ENCODE data around the gene CDH23. TPM values are rescaled to one million over a fixed set of nuclear protein-coding genes. Genes with fewer than 3 reads are reported as not detected.

The CDH23 gene
- total RNA-seq, 1 donor from 2014 or later = not detected

DNA sequence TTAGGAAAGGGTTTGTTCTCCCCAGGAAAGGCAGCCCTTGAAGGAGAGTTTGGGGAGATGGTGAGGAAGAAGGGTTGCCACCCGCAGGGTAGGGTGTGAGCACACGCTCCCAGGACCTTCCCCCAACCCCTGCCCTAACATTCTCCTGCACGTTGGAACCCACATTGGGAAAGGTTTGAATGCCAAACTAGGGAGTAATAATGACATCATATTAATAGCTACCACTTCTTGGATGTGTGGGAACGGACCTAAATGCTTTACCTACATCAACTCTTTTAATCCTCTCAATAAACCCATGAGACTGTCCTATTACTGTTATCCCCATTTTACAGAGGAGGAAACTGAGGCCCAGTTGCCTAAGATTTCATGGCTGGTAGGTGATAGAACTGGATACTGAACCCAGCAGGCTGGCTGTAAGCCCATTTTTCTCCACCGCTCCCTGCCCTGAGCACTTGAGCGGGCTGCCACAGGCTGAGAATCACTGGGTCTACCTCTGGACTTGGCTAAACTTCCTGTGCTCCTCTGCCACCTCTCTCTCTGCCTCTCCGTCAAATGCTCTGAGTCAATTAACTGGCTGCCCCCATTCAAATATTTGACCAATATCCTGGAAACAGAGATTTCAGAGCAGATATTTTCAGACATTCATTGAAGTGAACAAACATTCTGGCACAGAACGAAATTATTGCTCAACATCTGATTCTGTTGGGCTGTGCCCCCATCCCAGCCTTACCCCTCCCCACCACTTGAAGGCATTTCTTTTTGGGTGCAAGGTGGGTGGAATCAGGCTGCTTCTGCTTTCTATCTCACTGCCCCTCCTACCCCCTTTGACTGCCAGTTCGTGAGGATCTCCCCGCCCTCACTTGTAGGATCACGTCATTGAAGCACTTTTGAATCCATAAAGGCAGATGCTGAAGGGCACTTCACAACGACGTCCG lies 193.2 kb downstream of the CDH23 start:
- no peak for DNase-seq (ENCODE audit: low spot score)
- no peaks in the 10 kb centered on the region for H3K9me3 Mint-ChIP-seq (ENCODE audit: low read depth)
- H3K4me3 Mint-ChIP-seq (ENCODE audit: unreplicated experiment) = no peak overlapping the region
- no peaks in the 10 kb centered on the region for H3K36me3 Mint-ChIP-seq (ENCODE audit: low read depth)
- peaks cover 19% of the 10 kb centered on the region for H3K27me3 Mint-ChIP-seq (ENCODE audit: low read depth)
- H3K27ac Mint-ChIP-seq (ENCODE audit: unreplicated experiment) = no peak overlapping the region
- H3K4me1 Mint-ChIP-seq (ENCODE audit: low read depth) = peaks cover 4% of the 10 kb centered on the region
- TF ChIP-seq, protein P1, sequence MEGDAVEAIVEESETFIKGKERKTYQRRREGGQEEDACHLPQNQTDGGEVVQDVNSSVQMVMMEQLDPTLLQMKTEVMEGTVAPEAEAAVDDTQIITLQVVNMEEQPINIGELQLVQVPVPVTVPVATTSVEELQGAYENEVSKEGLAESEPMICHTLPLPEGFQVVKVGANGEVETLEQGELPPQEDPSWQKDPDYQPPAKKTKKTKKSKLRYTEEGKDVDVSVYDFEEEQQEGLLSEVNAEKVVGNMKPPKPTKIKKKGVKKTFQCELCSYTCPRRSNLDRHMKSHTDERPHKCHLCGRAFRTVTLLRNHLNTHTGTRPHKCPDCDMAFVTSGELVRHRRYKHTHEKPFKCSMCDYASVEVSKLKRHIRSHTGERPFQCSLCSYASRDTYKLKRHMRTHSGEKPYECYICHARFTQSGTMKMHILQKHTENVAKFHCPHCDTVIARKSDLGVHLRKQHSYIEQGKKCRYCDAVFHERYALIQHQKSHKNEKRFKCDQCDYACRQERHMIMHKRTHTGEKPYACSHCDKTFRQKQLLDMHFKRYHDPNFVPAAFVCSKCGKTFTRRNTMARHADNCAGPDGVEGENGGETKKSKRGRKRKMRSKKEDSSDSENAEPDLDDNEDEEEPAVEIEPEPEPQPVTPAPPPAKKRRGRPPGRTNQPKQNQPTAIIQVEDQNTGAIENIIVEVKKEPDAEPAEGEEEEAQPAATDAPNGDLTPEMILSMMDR (IDR thresholded peaks at IDR 0.05) = no peak

DNA sequence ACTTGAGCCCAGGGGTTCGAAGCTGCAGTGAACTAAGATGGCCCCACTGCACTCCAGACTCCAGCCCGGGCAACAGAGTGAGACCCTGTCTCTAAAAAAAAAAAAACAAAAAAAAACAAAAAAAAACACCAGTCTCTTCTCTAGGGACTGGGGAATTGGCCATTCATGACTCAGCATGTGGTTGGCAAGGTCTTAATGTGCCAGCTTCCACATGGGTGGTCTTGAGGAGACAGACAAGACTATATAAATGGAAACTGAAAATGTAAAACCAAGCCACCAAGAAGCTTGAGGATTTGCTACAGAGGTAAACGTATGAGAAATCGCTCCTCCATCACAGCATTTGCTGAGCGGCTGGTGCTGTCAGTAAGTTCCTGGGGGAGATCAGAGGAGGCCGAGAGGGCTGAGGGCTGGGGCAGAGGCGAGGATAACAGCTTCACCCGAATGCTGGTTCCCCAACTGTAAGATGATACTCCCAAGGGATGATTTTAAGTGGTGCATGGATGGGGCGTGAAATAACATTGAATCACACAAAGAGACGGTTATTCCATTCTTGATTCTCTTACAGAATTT lies 194.1 kb downstream of the CDH23 start:
- Mint-ChIP-seq H3K4me3 (ENCODE audit: unreplicated experiment) (no peak overlapping the region), H3K36me3 (ENCODE audit: low read depth) (no peaks in the 10 kb centered on the region), H3K27me3 (ENCODE audit: low read depth) (peaks cover 19% of the 10 kb centered on the region), H3K9me3 (ENCODE audit: low read depth) (no peaks in the 10 kb centered on the region), H3K4me1 (ENCODE audit: low read depth) (peaks cover 4% of the 10 kb centered on the region), H3K27ac (ENCODE audit: unreplicated experiment) (no peak overlapping the region)
- no peak for DNase-seq (ENCODE audit: low spot score)
- TF ChIP-seq, protein P1 (IDR thresholded peaks at IDR 0.05) = no peak

DNA sequence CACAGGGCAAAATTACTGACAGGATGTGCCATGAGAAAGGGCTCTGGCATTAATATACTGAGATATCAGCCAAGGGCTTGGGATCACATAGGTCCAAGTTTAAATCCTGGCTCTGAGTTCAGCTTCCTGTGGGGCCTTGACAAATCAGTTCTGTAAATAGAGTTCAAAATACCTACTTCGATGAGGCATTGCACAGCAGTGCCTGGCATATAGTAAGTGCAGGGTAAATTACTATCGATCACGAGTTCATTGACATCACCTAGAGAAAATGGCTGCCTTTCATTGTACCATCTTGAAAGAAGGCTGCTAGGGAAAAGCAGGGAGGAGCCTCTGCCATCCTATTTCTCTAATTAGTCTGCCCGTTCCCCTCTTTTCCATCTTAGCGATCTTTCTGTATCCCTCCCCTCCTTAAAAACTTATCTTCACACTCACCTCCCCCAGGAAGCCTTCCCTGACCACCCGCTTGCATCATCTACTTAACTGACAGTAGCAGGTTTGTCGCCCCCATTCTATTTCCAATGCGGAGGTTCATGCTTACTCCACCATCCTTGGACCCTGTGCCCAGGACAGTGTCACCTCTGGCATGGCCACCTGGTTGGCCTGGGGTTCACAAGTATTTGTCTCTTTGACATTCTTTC lies 198.3 kb downstream of the CDH23 start:
- Mint-ChIP-seq H3K9me3 (ENCODE audit: low read depth) (no peaks in the 10 kb centered on the region), H3K4me1 (ENCODE audit: low read depth) (peaks cover 4% of the 10 kb centered on the region), H3K27me3 (ENCODE audit: low read depth) (peaks cover 13% of the 10 kb centered on the region), H3K36me3 (ENCODE audit: low read depth) (no peaks in the 10 kb centered on the region), H3K4me3 (ENCODE audit: unreplicated experiment) (no peak overlapping the region), H3K27ac (ENCODE audit: unreplicated experiment) (no peak overlapping the region)
- no peak for DNase-seq (ENCODE audit: low spot score)
- TF ChIP-seq, protein P1 (IDR thresholded peaks at IDR 0.05) = no peak

DNA sequence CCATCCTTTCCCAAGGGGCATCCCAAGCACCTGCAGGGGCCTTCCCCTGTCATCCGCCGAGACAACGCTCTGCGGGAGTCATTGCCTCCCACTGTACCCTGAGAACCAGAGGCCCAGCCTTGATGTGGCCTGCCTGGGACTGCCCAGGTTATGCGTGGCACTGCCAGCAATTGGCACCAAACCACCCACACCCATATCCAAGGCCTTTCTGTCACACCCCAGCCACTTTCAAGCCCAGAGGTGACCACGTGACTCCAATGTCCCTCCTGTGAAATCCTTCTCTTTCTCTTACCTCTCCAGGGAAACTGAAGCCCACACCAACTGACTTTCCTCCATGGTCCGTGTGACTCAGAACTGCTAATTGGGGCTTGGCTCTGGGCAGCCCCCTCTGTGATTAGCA lies 198.9 kb downstream of the CDH23 start:
- Mint-ChIP-seq H3K9me3 (ENCODE audit: low read depth) (no peaks in the 10 kb centered on the region), H3K27ac (ENCODE audit: unreplicated experiment) (no peak overlapping the region), H3K36me3 (ENCODE audit: low read depth) (no peaks in the 10 kb centered on the region), H3K4me1 (ENCODE audit: low read depth) (peaks cover 4% of the 10 kb centered on the region), H3K27me3 (ENCODE audit: low read depth) (peaks cover 13% of the 10 kb centered on the region), H3K4me3 (ENCODE audit: unreplicated experiment) (no peak overlapping the region)
- TF ChIP-seq, protein P1 (IDR thresholded peaks at IDR 0.05) = no peak
- no peak for DNase-seq (ENCODE audit: low spot score)

DNA sequence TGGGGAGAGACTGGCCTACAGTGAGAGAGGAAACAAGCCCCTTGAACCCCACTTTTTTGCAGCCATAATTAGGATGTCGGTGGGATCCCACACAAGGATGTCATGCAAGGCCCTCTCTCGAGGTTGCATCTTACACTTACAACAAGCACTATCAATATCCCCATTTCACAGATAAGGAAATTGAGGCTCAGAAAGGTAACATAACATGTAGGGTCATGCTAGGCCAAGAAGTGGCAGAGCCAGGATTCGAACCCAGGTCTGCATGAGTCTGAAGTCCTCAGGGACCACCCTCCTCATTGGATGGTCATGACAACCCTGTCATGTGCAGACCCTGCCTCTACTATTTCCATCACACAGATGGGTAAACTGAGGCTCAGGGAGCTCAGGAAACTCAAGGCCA lies 199.4 kb downstream of the CDH23 start:
- H3K4me1 Mint-ChIP-seq (ENCODE audit: low read depth) = peaks cover 1% of the 10 kb centered on the region
- no peak overlapping the region for H3K27ac Mint-ChIP-seq (ENCODE audit: unreplicated experiment)
- DNase-seq (ENCODE audit: low spot score) = no peak
- H3K27me3 Mint-ChIP-seq (ENCODE audit: low read depth) = peaks cover 10% of the 10 kb centered on the region
- no peaks in the 10 kb centered on the region for H3K36me3 Mint-ChIP-seq (ENCODE audit: low read depth)
- TF ChIP-seq, protein P1 (IDR thresholded peaks at IDR 0.05) = no peak
- no peaks in the 10 kb centered on the region for H3K9me3 Mint-ChIP-seq (ENCODE audit: low read depth)
- H3K4me3 Mint-ChIP-seq (ENCODE audit: unreplicated experiment) = no peak overlapping the region
